SKM-1 (cell line): Measurements from ENCODE around the gene KLHL20.

Source experiments
- DNase-seq: peaks from one replicate; lab custom pipeline; 2025; ENCODE audit not compliant: unreplicated experiment; lab: John Stamatoyannopoulos, UW

The KLHL20 gene

GRCh38 chr1:173827611-173828010 is 112.8 kb downstream of the KLHL20 start:
- no peak for DNase-seq

- DNase-seq: no peak
Measured at GRCh38 chr1:173832748-173833147, 118.0 kb downstream of the KLHL20 start.
